Stimulated activated naive CD4-positive, alpha-beta T cell (primary cell): ENCODE results near the gene ZNF785.
"Not testable (repeated sequence)": the region's sequence is repeated elsewhere in the genome, so short reads cannot be mapped to it uniquely, and the experiment has no call there.

Source experiments
- DNase-seq, 6 experiments: peaks; one replicate each; lab custom pipeline; 2025; lab: John Stamatoyannopoulos, UW

Gene ZNF785

DNA sequence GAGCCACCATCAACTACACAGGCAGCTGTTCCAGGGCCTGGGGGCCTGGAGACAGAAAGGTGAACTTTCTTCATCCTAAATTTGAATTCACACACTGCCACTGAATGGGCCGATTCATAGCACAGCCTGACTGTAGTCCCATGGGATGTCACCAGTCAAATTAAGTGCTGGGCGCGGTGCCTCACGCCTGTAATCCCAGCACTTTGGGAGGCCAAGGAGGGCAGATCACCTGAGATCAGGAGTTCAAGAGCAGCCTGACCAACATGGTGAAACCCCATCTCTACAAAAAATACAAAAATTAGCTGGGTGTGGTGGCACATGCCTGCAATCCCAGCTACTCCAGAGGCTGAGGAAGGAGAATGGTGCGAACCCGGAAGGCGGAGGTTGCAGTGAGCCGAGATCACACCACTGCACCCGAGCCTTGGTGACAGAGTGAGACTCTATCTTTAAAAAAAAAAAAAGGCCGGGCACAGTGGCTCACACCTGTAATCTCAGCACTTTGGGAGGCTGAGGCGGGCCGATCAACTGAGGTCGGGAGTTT, 45.4 kb downstream of the ZNF785 start:
- DNase-seq, result not testable (repeated sequence)

- DNase-seq, result no peak
Measured at GRCh38 chr16:30539000-30539964, 46.2 kb downstream of the ZNF785 start.

GRCh38 chr16:30536391-30537024, 49.0 kb downstream of the ZNF785 start:
- not testable (repeated sequence) for DNase-seq

DNA sequence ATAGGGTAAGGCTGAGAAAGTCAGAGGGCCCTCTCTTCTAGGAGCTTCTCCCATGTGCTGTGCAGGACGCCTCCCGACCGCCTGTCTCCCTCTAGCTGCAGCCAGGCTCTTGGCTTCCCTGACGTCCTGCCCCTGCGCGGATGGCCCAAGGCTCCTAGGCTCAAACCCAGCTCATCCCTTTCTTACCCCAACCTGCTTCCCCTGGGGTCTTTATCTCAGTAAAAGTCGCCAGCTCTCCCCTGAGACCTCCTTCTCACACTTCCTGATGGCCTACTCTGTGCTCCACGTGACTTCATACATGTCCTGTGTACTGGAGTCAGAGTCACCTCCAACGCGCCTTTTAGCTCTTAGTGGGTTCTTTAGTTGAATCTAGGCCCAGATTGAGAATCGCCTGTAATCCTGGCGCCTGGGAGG, 49.7 kb downstream of the ZNF785 start:
- DNase-seq, result peak; percentile 30 to 54 (median 44)

- peak in 1 of 6 experiments; percentile 42 for DNase-seq
Measured at GRCh38 chr16:30535106-30535776, 50.3 kb downstream of the ZNF785 start.

GRCh38 chr16:30534368-30535105, 51.0 kb downstream of the ZNF785 start, which contains the start of gene ZNF747:
ZNF747 (minus strand) TSS chr16:30534858; CDS start chr16:30534679, 179 bp downstream.
- DNase-seq, result peak; percentile 80 to 91 (median 88)

DNA sequence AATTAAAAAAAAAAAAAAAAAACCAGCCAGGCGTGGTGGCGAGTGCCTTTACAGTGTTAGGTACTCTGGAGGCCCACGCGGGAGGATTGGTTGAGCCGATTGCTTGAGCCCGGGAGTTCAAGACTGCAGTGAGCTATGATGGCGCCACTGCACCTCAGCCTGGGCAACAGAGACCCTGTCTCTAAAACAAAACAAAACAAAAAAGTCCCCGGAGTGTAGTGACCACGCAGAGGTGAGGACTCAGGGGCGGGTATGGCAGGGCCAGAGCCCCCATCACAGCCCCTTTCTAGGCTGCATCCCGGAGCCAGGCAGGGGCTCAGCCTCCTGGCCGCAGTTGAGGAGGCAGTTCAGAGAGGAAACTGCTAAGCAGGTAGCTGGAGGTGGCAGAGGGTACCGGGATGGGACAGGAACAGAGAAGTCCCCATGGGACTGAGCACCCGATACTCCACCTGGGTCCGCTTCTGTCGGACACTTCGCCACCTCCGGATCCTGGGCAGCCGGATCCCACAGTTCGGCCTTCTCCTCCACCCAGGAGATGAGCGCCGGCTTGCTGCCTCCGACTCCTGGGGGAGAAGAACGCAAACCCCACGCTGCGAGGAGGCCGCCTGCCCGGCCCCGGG, 51.6 kb downstream of the ZNF785 start:
- peak in 1 of 6 experiments; percentile 54 for DNase-seq

GRCh38 chr16:30533146-30533522, 52.4 kb downstream of the ZNF785 start:
- DNase-seq, result no peak

DNA sequence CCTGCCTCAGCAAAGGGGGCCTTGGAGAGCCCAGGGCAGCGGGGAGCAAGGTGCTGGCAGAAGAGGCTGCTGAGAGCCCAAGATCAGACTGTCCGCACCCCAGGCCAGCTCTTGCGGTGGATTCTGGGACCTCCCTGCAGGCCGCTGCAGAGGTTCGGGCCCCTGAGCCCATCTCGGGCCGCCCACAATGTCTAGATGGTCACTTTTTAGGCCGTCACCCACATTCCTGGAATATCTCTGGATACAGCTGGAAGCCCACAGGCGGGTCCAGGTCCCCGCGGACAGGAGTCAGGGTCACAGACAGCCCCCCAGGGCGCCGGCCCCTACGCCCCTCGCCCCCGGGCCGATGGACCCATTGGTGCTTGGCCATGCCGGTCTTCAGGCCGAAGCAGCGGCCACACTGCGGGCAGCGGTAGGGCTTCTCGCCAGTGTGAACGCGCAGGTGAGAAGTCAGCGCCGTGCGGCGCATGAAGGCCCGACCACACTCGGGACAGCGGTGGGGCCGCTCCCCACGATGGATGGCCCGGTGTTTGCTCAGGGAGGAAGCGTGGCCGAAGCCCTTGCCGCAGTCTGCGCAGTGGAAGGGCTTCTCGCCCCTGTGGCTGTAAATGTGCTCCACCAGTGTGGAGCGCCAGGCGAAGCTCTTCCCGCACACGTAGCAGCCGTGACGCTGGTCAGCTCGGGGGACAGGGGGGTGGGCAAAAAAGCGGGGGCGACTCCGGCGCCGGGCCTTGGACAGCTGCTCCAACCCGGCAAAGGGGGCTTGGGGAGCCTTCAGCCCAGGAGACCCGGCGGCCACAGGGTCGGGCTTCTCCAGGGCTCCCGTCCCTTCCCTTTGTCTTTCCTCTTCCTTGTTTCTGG, 53.0 kb downstream of the ZNF785 start:
- DNase-seq, result no peak
